ENCODE results near the gene MYF5. TPM values are rescaled to one million over a fixed set of nuclear protein-coding genes. Genes with fewer than 3 reads are reported as not detected.
"Not testable (repeated sequence)": the region's sequence is repeated elsewhere in the genome, so short reads cannot be mapped to it uniquely, and the experiment has no call there.

Gene MYF5
- total RNA-seq = not detected

- no peak for ATAC-seq
Observed at GRCh38 chr12:80716696-80717469, at the start of gene MYF5. Gene MYF5, plus strand, starts transcription at chr12:80716912. Its CDS starts 152 bp downstream, at chr12:80717064.

- no peak for ATAC-seq
Observed at GRCh38 chr12:80670214-80670613, 46.5 kb upstream of the MYF5 start.

- ATAC-seq = not testable (repeated sequence)
Observed at GRCh38 chr12:80676042-80676636, 40.6 kb upstream of the MYF5 start.

- no peak for ATAC-seq
Observed at GRCh38 chr12:80676856-80677255, 39.9 kb upstream of the MYF5 start.

- ATAC-seq = no peak
Observed at GRCh38 chr12:80677994-80678393, 38.7 kb upstream of the MYF5 start.

- ATAC-seq = no peak
Observed at GRCh38 chr12:80679346-80680131, 37.2 kb upstream of the MYF5 start.

GRCh38 chr12:80681287-80681686, 35.4 kb upstream of the MYF5 start:
- ATAC-seq = no peak

- ATAC-seq = no peak
Observed at GRCh38 chr12:80681786-80682185, 34.9 kb upstream of the MYF5 start.

- ATAC-seq = no peak
Observed at GRCh38 chr12:80684077-80684495, 32.6 kb upstream of the MYF5 start.

- no peak for ATAC-seq
Observed at GRCh38 chr12:80690090-80690489, 26.6 kb upstream of the MYF5 start.

- ATAC-seq = no peak
Observed at GRCh38 chr12:80690513-80690912, 26.2 kb upstream of the MYF5 start.

GRCh38 chr12:80692114-80692513, 24.6 kb upstream of the MYF5 start:
- ATAC-seq = no peak

GRCh38 chr12:80697270-80697887, 19.3 kb upstream of the MYF5 start:
- no peak for ATAC-seq

GRCh38 chr12:80698256-80698655, 18.5 kb upstream of the MYF5 start:
- no peak for ATAC-seq

GRCh38 chr12:80698847-80699542, 17.7 kb upstream of the MYF5 start:
- no peak for ATAC-seq

GRCh38 chr12:80700327-80700726, 16.4 kb upstream of the MYF5 start:
- no peak for ATAC-seq

GRCh38 chr12:80701388-80701787, 15.3 kb upstream of the MYF5 start:
- no peak for ATAC-seq

- ATAC-seq = no peak
Observed at GRCh38 chr12:80702889-80703805, 13.6 kb upstream of the MYF5 start.

- ATAC-seq = no peak
Observed at GRCh38 chr12:80704420-80704819, 12.3 kb upstream of the MYF5 start.

- no peak for ATAC-seq
Observed at GRCh38 chr12:80707126-80707829, 9.4 kb upstream of the MYF5 start, which contains the start of gene MYF6. Gene MYF6, plus strand, starts transcription at chr12:80707634. Its CDS starts 86 bp downstream, at chr12:80707720.
